ENCODE results near the gene GOLGA8T. TPM values are rescaled to one million over a fixed set of nuclear protein-coding genes. Genes with fewer than 3 reads are reported as not detected.

The GOLGA8T gene
- total RNA-seq, 1 donor from 2014 or later = 0.47 TPM

Other genes starting within 250 kb of the GOLGA8T start
- gene GOLGA8J, start 52.1 kb upstream of the GOLGA8T start, total RNA-seq = 0.32 and 0.54 TPM in 2 replicates

Data from neural crest cell (in vitro differentiated cells).